ENCODE results near the gene RNU6-8.

RNU6-8 gene

GRCh38 chr14:32166029-32166428, 37.0 kb downstream of the RNU6-8 start:
- FAIRE-seq: no peak
- DNase-seq (ENCODE audit: insufficient read length, low spot score): no peak
